Endothelial cell of umbilical vein (primary cell): Measurements from ENCODE around the gene ARFIP1. TPM values are rescaled to one million over a fixed set of nuclear protein-coding genes. Genes with fewer than 3 reads are reported as not detected.

ENCODE experiments used
- BruUV-seq: library from RNA; stranded (reverse); fragments of 400-500 nt; replicated peaks from 2 replicates; lab custom pipeline; 2021; lab: Mats Ljungman, UMichigan
- CTCF ChIA-PET: fragments of 300-600, 350-600 bp; sonication (Branson Sonifier 250); formaldehyde crosslinking; loops from one replicate; lab custom pipeline; 2021; ENCODE audit warnings: antibody characterized with exemption, inconsistent platforms; lab: Charles Lee
- POLR2A ChIA-PET: fragments of 300-600, 350-600 bp; sonication (Branson Sonifier 250); formaldehyde crosslinking; loops from one replicate; lab custom pipeline; 2021; ENCODE audit warnings: antibody characterized with exemption, inconsistent platforms; lab: Charles Lee
- DNase-seq: peaks from one replicate; pipeline ENCODE4 v3.0.0-alpha.2; 2011; ENCODE audit warnings: low read depth, low spot score
- FAIRE-seq: peaks from 2 replicates; lab custom pipeline; 2011; peaks lifted over from hg19 to GRCh38; lab: Jason Lieb, UNC
- H2AFZ ChIP-seq: 2 replicates; pipeline ENCODE4 v1.6.0; 2012; ENCODE audit warnings: low read depth, low read length, control low read depth, inconsistent platforms
- H3K27ac ChIP-seq: 2 replicates; pipeline ENCODE4 v1.5.1; 2011; ENCODE audit warnings: low read depth, mild to moderate bottlenecking, control low read depth, low read length, moderate library complexity; ENCODE audit not compliant: insufficient read depth
- H3K27me3 ChIP-seq, 2 experiments: 2 replicates each; pipeline versions ENCODE4 v1.6.0 to v1.6.1; 2011; ENCODE audit warnings: low read length in 2 of 2, mixed read lengths in 1 of 2; ENCODE audit not compliant: control insufficient read depth in 2 of 2, insufficient read depth in 2 of 2
- H3K36me3 ChIP-seq, 2 experiments: 2 replicates in 1 of 2; 3 replicates in 1 of 2; pipeline ENCODE4 v1.5.1; 2011; ENCODE audit warnings: low read length in 2 of 2, mild to moderate bottlenecking in 1 of 2, moderate library complexity in 1 of 2; ENCODE audit not compliant: control insufficient read depth in 2 of 2, insufficient read depth in 2 of 2; ENCODE audit errors: extremely low read depth in 1 of 2
- H3K4me1 ChIP-seq: 3 replicates; pipeline ENCODE4 v1.5.1; 2011; ENCODE audit warnings: mild to moderate bottlenecking, low read length; ENCODE audit not compliant: control insufficient read depth, insufficient read depth; ENCODE audit errors: extremely low read depth
- H3K4me2 ChIP-seq: 2 replicates; pipeline ENCODE4 v1.6.1; 2011; ENCODE audit warnings: low read length, control low read depth, mixed read lengths; ENCODE audit not compliant: insufficient read depth
- H3K4me3 ChIP-seq, 3 experiments: fragments of 200-600 bp in 1 of 3; sonication (generic), shearing (Covaris generic) in 1 of 3; replicated peaks in 1 of 3; 2 replicates each; pipeline ENCODE4 v1.5.1; 2011 to 2016; ENCODE audit warnings: control low read depth in 3 of 3, low read length in 3 of 3, mild to moderate bottlenecking in 2 of 3, inconsistent platforms in 1 of 3, low read depth in 1 of 3, moderate library complexity in 1 of 3; ENCODE audit not compliant: insufficient read depth in 1 of 3
- H3K79me2 ChIP-seq: 2 replicates; pipeline ENCODE4 v1.6.0; 2012; ENCODE audit warnings: low read length, inconsistent platforms; ENCODE audit not compliant: control insufficient read depth, insufficient read depth
- H3K9ac ChIP-seq: replicated peaks from 2 replicates; pipeline ENCODE3; 2011; ENCODE audit warnings: low read length, control low read depth; ENCODE audit not compliant: insufficient read depth; ENCODE audit errors: extremely low read depth
- H3K9me1 ChIP-seq: replicated peaks from 3 replicates; pipeline ENCODE4 v1.6.0; 2011; ENCODE audit warnings: mild to moderate bottlenecking, low read length; ENCODE audit not compliant: control insufficient read depth, insufficient read depth; ENCODE audit errors: extremely low read depth
- H3K9me3 ChIP-seq: replicated peaks from 2 replicates; pipeline ENCODE4 v1.5.1; 2012; ENCODE audit warnings: low read length, inconsistent platforms; ENCODE audit not compliant: control insufficient read depth, insufficient read depth
- H4K20me1 ChIP-seq: replicated peaks from 2 replicates; pipeline ENCODE3; 2011; ENCODE audit warnings: mild to moderate bottlenecking, low read length; ENCODE audit not compliant: control insufficient read depth, insufficient read depth; ENCODE audit errors: extremely low read depth
- EZH2 ChIP-seq: IDR thresholded peaks from 2 replicates; pipeline ENCODE4 v1.6.1; 2012; ENCODE audit warnings: borderline replicate concordance, low read depth, mild to moderate bottlenecking, moderate library complexity, low read length, inconsistent platforms; ENCODE audit not compliant: severe bottlenecking
- FOS ChIP-seq: IDR thresholded peaks from 2 replicates; pipeline ENCODE4 v1.6.1; 2011; ENCODE audit warnings: mild to moderate bottlenecking, low read length, moderate library complexity, borderline replicate concordance; ENCODE audit not compliant: insufficient read depth
- GATA2 ChIP-seq: IDR thresholded peaks from 2 replicates; pipeline ENCODE4 v1.7.0; 2011; ENCODE audit warnings: low read depth, mild to moderate bottlenecking, moderate library complexity, mixed read lengths, low read length; ENCODE audit not compliant: insufficient read length, insufficient read depth
- JUN ChIP-seq: IDR thresholded peaks from 2 replicates; pipeline ENCODE4 v1.6.1; 2011; ENCODE audit warnings: borderline replicate concordance, low read depth; ENCODE audit not compliant: insufficient read length, insufficient read depth
- MYC ChIP-seq: IDR thresholded peaks from one replicate; pipeline ENCODE4 v1.6.1; 2011; ENCODE audit warnings: mild to moderate bottlenecking, low read depth, low read length
- POLR2A ChIP-seq: IDR thresholded peaks from 2 replicates; pipeline ENCODE4 v1.6.1; 2012; ENCODE audit warnings: low read depth, mild to moderate bottlenecking, control low read depth, low read length
- POLR2AphosphoS5 ChIP-seq: IDR thresholded peaks from 2 replicates; pipeline ENCODE4 v1.6.1; 2012; ENCODE audit warnings: low read depth, mild to moderate bottlenecking, control low read depth, low read length, moderate library complexity; ENCODE audit not compliant: insufficient read depth
- dilution Hi-C: fragments of 300-500 bp; cut with MboI; formaldehyde crosslinking; loops from one replicate; pipeline ENCODE4 v1.15.0; 2019; ENCODE audit warnings: low sequenced_read_pairs; ENCODE audit not compliant: extremely low pct_ligation_motif_present
- intact Hi-C: fragments of 100-400 bp; cut with micrococcal nuclease; formaldehyde crosslinking; loops from one replicate; pipeline ENCODE4 v1.10.0; 2022
- polyA plus RNA-seq, 4 experiments: library from polyadenylated mRNA; depleted of rRNA in 3 of 4; stranded (reverse) in 3 of 4; unstranded in 1 of 4; fragments of >200 nt; gene quantifications; 2 replicates each; pipeline versions ENCODE4 v1.2.1 to v1.2.3, GENCODE V29; 2011 to 2012; ENCODE audit warnings: missing spikeins in 1 of 4
- total RNA-seq: library from RNA; stranded (reverse); gene quantifications from 2 replicates; pipeline ENCODE4 v1.2.3, GENCODE V29; 2021
- TF ChIP-seq, protein P1 (sequence below): IDR thresholded peaks from 2 replicates; pipeline ENCODE4 v1.6.1; 2011; ENCODE audit not compliant: insufficient read depth, insufficient read length
- TF ChIP-seq, protein P2 (sequence below), 2 donors: IDR thresholded peaks; 1 replicate in 1 of 2; 2 replicates in 1 of 2; pipeline ENCODE4 v1.5.1; 2011; ENCODE audit warnings: low read length in 2 of 2, mild to moderate bottlenecking in 2 of 2, moderate library complexity in 2 of 2, control low read depth in 1 of 2, inconsistent platforms in 1 of 2, low read depth in 1 of 2; ENCODE audit not compliant: insufficient read depth in 1 of 2; ENCODE audit errors: extremely low read depth in 1 of 2

The ARFIP1 gene
- total and polyA plus RNA-seq, 2 donors (not counting 3 experiments of a cell fraction or from before 2014, with no cell fraction given): 10.0 to 24.2 TPM

DNA sequence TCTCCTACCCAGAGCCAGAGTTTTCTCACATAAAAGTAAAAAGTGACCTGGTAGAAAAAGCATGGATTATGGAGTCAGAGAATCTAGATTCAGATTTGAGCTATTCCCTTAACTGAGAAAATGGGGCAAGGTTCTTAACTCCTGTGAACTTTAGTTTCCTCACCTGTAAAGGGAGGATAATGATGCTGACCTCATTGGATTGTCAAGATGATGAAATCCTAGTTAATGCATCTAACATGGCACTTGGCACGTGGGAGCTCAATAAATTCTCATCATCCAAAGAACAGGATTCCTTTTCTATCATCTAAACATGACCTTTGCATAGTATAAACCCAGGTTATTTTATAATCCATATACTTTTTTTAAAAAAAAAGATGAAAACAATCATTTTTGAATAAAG lies 175.0 kb downstream of the ARFIP1 start:
- FAIRE-seq: no peak
- CTCF ChIA-PET: no interaction called here
- intact Hi-C loops: no loop called here
- Histone ChIP-seq H2AFZ (no peak overlapping the region), H3K4me2 (no peak overlapping the region), H3K9ac (no peak overlapping the region), H3K27me3 (peaks cover 3 to 5% of the 10 kb centered on the region in 2 experiments), H3K4me1 (peaks cover 21% of the 10 kb centered on the region), H4K20me1 (no peaks in the 10 kb centered on the region), H3K9me3 (no peaks in the 10 kb centered on the region), H3K27ac (no peak overlapping the region), H3K4me3 (no peak overlapping the region), H3K79me2 (no peaks in the 10 kb centered on the region), H3K9me1 (no peaks in the 10 kb centered on the region), H3K36me3 (no peaks in the 10 kb centered on the region)
- BruUV-seq: no TSS peak
- TF ChIP-seq GATA2 (no peak), EZH2 (no peak), FOS (no peak), JUN (no peak), MYC (no peak), POLR2A (no peak), POLR2AphosphoS5 (no peak)
- TF ChIP-seq, protein P1, sequence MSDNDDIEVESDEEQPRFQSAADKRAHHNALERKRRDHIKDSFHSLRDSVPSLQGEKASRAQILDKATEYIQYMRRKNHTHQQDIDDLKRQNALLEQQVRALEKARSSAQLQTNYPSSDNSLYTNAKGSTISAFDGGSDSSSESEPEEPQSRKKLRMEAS: no peak
- TF ChIP-seq, protein P2, sequence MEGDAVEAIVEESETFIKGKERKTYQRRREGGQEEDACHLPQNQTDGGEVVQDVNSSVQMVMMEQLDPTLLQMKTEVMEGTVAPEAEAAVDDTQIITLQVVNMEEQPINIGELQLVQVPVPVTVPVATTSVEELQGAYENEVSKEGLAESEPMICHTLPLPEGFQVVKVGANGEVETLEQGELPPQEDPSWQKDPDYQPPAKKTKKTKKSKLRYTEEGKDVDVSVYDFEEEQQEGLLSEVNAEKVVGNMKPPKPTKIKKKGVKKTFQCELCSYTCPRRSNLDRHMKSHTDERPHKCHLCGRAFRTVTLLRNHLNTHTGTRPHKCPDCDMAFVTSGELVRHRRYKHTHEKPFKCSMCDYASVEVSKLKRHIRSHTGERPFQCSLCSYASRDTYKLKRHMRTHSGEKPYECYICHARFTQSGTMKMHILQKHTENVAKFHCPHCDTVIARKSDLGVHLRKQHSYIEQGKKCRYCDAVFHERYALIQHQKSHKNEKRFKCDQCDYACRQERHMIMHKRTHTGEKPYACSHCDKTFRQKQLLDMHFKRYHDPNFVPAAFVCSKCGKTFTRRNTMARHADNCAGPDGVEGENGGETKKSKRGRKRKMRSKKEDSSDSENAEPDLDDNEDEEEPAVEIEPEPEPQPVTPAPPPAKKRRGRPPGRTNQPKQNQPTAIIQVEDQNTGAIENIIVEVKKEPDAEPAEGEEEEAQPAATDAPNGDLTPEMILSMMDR (IDR thresholded peaks at IDR 0.05; ENCODE audit: extremely low read depth in 1 of 2, insufficient read depth in 1 of 2, low read depth in 1 of 2, low read length in 2 of 2): no peak
- dilution Hi-C loops: no loop called here
- no peak for DNase-seq
- POLR2A ChIA-PET: no interaction called here
